RKO (cell line): ENCODE data around the gene KTN1.

Source experiments
- DNase-seq: peaks from one replicate; pipeline ENCODE4 v3.0.0-alpha.2; 2016; ENCODE audit warnings: low spot score

The KTN1 gene

GRCh38 chr14:55605793-55606192 lies 25.8 kb downstream of the KTN1 start:
- DNase-seq: no peak

- DNase-seq: no peak
Measured at GRCh38 chr14:55607386-55607785, 27.4 kb downstream of the KTN1 start.

- no peak for DNase-seq
Measured at GRCh38 chr14:55609681-55610080, 29.7 kb downstream of the KTN1 start.

DNA sequence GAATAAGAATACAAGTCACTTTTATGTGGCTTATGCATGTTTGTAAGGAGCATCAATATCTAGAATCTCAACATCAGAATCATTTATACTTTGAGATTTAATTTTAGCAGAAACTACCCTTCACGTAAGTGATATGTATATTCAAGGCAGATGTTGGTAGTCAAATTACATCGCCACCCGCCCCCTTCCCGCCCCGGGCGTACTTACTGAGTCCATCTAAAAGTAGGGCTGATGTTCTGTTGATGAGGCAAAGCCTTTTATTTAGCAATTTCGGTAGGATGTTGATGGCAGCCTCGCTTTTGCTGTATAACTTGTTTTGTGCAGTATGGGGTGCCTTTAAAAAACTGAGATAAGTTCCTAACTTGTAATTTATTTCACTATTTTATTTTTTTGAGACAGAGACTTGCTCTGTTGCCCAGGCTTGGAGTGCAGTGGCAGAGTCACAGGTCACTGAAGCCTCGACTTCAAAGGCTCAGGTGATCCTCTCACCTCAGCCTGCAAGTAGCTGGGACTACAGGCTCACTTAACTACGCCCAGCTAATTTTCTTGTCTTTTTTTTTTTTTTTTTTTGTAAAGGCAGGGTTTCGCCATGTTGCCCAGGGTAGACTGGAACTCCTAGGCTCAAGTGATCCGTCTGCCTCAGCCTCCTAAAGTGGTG lies 30.8 kb downstream of the KTN1 start:
- DNase-seq: no peak

GRCh38 chr14:55611859-55612258 lies 31.9 kb downstream of the KTN1 start:
- no peak for DNase-seq

- no peak for DNase-seq
Measured at GRCh38 chr14:55614304-55614703, 34.3 kb downstream of the KTN1 start.

DNA sequence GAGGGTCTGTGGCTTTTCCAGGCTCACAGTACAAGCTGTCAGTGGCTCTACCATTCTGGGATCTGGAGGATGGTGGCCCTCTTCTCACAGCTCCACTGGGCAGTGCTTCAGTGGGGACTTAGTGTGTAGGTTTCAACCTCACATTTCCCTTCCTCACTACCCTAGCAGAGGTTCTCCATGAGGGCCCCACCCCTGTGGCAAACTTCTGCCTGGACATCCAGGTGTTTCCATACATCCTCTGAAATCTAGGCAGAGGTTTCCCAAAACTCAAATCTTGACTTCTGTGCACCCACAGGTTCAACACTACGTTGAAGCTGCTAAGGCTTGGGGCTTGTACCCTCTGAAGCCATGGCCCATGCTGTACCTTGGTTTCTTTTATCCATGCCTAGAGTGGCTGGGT lies 40.3 kb downstream of the KTN1 start:
- no peak for DNase-seq

DNA sequence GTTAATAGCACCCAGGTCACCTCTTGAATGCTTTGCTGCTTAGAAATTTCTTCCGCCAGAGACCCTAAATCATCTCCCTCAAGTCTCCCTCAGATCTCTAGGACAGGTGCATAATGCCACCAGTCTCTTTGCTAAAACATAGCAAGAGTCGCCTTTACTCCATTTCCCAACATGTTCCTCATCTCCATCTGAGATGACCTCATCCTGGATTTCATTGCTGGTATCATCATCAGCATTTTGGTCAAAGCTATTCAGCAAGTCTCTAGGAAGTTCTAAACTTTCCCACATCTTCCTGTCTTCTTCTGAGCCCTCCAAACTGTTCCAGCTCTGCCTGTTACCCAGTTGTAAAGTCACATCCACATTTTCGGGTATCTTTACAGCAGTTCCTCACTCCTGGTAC lies 41.0 kb downstream of the KTN1 start:
- no peak for DNase-seq

DNA sequence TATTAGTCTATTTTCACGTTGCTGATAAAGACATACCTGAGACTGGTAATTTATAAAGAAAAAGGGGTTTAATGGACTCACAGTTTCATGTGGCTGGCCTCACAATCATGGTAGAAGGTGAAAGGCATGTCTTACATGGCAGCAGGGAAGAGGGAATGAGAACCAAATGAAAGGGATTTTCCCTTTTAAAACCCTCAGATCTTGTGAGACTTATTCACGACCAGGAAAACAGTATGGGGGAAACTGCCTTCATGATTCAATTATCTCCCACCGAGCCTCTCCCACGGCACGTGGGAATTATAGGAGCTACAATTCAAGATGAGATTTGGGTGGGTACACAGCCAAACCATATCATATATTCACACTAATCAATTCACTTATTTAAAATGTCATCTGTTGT lies 41.4 kb downstream of the KTN1 start:
- DNase-seq: no peak

DNA sequence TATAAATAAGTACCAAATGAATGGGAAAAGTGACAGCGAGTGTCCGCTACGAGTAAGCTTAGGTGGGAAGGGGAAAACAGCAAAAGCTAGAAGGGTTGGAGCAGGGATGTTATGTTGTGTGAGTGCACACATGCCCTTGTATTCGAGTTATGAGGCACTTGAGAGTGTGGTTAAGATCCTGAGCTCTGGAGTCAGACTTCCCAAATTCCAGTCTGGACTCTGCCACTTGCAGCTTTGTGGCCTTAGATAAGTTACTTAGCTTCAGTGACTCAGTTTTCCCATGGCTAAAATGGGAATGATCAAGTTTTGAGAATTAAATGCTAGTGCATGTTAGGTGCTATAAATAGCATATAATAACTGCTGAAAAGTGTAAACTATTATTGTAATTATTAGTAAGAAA lies 44.9 kb downstream of the KTN1 start:
- no peak for DNase-seq

DNA sequence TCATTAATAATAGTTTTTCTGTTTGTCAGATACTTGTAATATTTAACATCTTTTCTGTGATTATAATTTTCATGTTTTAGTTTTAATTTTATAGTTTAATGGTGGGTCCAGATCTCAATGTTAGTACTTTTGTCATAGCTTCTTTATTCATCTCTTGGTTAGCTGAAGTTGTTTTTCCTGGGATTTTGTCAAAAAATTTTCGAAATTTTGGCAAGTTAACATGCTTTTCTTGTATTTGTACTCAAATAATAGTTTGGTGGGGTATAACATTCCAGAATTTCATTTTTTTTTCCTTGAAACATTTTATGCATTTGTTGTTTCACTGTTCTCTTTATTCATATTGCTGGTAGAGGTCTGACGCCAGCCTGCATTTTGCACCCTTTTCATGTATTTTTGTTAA lies 45.5 kb downstream of the KTN1 start:
- DNase-seq: no peak

GRCh38 chr14:55626131-55626530 lies 46.1 kb downstream of the KTN1 start:
- no peak for DNase-seq

- no peak for DNase-seq
Measured at GRCh38 chr14:55628426-55628825, 48.4 kb downstream of the KTN1 start.

DNA sequence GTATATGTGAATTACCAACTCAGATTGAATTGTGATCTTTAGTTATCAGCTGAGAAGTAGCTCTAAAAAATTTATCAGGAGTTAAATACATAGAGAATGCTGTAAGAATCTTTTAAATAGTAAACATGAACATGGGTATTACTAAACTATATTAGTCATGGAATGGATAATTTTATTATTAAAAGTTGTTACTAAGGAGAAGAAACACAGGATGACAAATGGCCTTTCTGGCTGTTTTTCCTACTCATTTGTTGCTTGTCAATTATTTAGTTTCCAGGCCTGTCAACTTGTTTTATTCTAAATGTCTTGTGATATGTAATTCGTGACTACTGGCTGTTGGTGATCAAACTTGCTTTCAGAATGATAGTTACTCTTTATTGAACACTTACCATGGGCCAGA lies 58.7 kb downstream of the KTN1 start:
- DNase-seq: no peak

DNA sequence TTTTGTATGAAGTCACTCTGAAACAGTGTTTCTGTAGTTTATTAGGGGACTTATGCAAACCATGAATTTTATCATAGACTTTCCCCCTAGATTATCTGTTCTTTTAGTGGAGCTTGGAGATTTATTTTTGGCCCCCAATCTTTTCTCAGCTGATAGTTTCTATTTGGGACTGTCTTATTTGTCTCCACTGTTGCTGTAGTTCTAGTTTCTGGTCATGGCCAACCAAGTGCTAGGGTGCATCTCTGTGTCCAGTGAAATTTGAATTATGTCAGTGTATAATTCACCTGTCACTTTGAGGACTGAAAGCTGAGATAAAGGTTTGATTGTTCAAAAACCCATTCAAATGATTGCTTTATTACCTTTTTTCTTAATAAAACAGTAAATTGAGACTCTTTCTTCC lies 61.3 kb downstream of the KTN1 start:
- DNase-seq: no peak

DNA sequence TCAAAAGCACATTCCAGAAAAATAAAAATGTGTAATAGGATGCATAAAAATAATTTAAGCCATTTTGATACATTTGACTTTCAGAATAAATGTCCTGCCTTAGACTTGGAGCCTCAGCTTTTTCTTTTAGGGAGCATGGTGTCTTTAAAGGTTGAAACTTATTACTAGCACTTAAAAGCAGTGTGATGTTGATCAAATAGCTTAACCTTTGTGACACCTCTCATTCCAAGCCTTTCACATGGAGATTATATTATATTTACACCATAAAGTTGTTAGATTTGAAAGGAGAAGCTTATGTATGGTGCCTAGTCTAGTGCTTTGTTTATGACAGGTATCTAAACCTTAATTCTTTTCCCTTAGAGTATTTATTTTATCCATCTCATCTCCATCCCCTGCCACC lies 61.9 kb downstream of the KTN1 start:
- DNase-seq: no peak

- no peak for DNase-seq
Measured at GRCh38 chr14:55645145-55645544, 65.1 kb downstream of the KTN1 start.

- no peak for DNase-seq
Measured at GRCh38 chr14:55645845-55646832, 66.1 kb downstream of the KTN1 start.

GRCh38 chr14:55650992-55651391 lies 71.0 kb downstream of the KTN1 start:
- no peak for DNase-seq

DNA sequence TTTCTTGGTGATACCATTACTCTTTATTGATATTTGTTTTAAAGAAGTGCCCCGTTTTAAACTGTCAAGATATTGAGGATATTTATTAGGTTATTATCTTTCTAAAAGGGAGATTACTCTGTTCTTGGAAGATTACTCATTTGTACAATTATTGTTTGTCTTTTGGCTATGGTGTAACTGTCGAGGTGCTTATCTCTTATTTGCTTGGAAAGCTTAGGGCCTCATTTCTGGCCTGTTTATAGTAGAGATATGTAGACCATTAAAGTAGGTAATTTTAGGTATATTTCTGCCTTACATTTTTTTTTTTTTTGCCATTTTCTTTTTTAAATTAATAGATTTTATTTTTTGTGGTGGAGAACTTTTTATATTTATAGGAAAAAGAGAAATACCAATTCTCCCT lies 74.2 kb downstream of the KTN1 start:
- no peak for DNase-seq

DNA sequence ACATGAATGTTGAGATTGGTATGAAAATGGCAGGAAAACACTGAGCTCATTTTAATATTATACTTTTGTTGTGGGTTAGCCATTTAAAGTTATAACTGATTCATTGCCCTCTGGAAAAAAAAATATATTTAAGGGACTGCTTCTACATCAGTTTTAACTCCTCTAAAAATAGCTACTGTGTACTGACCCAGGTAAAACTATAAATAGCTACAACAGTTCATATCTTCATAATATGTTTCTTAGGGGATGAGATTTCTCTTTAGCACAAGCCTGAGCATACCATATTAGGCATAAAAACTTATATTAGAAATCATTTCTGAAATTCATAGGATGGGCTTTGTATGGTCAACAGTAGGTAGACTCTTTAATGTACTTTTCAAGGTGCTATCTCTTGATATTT lies 81.0 kb downstream of the KTN1 start:
- no peak for DNase-seq

DNA sequence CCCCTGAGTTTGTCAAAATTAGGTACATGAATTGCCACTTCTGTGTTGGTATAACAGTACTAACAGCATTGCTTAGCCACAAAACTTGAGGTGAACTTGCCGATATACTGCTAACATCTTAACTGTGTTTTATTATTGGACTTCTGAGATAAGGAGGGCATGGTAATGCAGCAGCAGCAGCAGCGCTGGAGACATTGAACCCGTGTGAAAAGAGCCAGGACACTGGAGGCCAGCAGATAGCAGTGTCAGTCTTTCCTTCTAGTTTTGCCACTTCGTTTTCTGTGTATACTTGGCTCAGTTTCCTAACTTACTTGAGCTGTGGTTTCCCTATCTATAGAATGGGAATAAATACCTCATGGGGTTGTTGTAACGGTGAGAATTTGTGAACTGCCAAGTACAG lies 82.7 kb downstream of the KTN1 start:
- DNase-seq: no peak

- no peak for DNase-seq
Measured at GRCh38 chr14:55665067-55665675, 85.2 kb downstream of the KTN1 start.
